OCI-LY1 (cell line): ENCODE data around the gene EVL.

Source experiments
- EZH2 ChIP-seq: fragments of 200-600 bp; sonication (generic), shearing (Covaris generic); IDR thresholded peaks from 2 replicates; pipeline ENCODE4 v1.8.0; 2017; ENCODE audit warnings: borderline replicate concordance, mixed run types, mild to moderate bottlenecking, antibody characterized with exemption, low read length, moderate library complexity, mixed read lengths
- TF ChIP-seq, protein P1 (sequence below): fragments of 200-600 bp; sonication (generic), shearing (Covaris generic); IDR thresholded peaks from 2 replicates; pipeline ENCODE4 v1.5.1; 2017; ENCODE audit warnings: mild to moderate bottlenecking, antibody characterized with exemption, low read length, moderate library complexity, mixed read lengths

DNA sequence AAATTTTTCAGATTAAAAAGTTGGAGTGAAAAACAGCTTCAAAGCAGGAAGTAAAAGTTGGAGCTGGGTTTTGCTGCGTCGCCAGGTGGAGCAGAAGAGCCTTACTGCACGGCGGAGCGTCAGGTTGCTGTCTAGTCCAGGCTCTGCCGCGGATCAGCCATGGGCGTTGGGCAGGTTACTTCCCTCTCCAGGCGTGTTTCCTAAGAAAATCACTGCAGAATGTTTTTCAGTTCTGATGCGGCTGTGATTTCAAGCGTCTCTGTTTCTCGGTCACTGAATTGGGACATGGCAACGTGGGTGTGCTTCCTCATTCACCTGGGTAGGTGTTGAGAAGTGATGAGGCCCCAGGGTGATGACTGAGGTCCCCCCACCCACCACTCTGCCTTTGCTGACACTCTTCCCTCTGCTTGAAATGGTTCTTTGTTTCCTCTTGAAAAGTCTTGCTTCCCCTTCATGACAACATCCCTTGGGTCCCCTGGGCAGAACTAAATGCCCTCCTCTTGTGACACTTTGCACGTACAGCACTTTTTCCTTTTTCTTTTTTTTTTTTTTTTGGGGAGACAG lies 7.6 kb downstream of the EVL start:
- TF ChIP-seq, protein P1, sequence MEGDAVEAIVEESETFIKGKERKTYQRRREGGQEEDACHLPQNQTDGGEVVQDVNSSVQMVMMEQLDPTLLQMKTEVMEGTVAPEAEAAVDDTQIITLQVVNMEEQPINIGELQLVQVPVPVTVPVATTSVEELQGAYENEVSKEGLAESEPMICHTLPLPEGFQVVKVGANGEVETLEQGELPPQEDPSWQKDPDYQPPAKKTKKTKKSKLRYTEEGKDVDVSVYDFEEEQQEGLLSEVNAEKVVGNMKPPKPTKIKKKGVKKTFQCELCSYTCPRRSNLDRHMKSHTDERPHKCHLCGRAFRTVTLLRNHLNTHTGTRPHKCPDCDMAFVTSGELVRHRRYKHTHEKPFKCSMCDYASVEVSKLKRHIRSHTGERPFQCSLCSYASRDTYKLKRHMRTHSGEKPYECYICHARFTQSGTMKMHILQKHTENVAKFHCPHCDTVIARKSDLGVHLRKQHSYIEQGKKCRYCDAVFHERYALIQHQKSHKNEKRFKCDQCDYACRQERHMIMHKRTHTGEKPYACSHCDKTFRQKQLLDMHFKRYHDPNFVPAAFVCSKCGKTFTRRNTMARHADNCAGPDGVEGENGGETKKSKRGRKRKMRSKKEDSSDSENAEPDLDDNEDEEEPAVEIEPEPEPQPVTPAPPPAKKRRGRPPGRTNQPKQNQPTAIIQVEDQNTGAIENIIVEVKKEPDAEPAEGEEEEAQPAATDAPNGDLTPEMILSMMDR: peak; percentile 64
- TF ChIP-seq EZH2: no peak
